Activated CD8-positive, alpha-beta memory T cell treated with anti-CD3 and anti-CD28 coated beads, Interleukin-2, amount 50 U/mL, for 1 hour (primary cell): Measurements from ENCODE around the gene WASHC4.
"Not testable (repeated sequence)": the region's sequence is repeated elsewhere in the genome, so short reads cannot be mapped to it uniquely, and the experiment has no call there.

Source experiments
- DNase-seq: peaks from one replicate; pipeline ENCODE4 v3.0.0-alpha.2; 2020; ENCODE audit errors: extremely low read depth

The WASHC4 gene

GRCh38 chr12:105090361-105090760, 17.2 kb upstream of the WASHC4 start:
- DNase-seq: no peak

GRCh38 chr12:105091476-105092206, 15.9 kb upstream of the WASHC4 start:
- DNase-seq: no peak

- no peak for DNase-seq
Observed at GRCh38 chr12:105092336-105092735, 15.2 kb upstream of the WASHC4 start.

- not testable (repeated sequence) for DNase-seq
Observed at GRCh38 chr12:105095338-105095737, 12.2 kb upstream of the WASHC4 start.

GRCh38 chr12:105099356-105099755, 8.2 kb upstream of the WASHC4 start:
- DNase-seq: no peak

GRCh38 chr12:105100207-105100985, 7.1 kb upstream of the WASHC4 start:
- DNase-seq: no peak

- no peak for DNase-seq
Observed at GRCh38 chr12:105100998-105101397, 6.5 kb upstream of the WASHC4 start.

GRCh38 chr12:105102673-105103072, 4.9 kb upstream of the WASHC4 start:
- no peak for DNase-seq

GRCh38 chr12:105104762-105105161, 2.8 kb upstream of the WASHC4 start:
- no peak for DNase-seq

GRCh38 chr12:105106621-105107020, 910 bp upstream of the WASHC4 start:
- no peak for DNase-seq

- DNase-seq: no peak
Observed at GRCh38 chr12:105107171-105107493, 399 bp upstream of the WASHC4 start.

- DNase-seq: no peak
Observed at GRCh38 chr12:105109465-105110212, 2.1 kb downstream of the WASHC4 start.

GRCh38 chr12:105110851-105111250, 3.3 kb downstream of the WASHC4 start:
- no peak for DNase-seq

GRCh38 chr12:105113094-105113493, 5.6 kb downstream of the WASHC4 start:
- no peak for DNase-seq

GRCh38 chr12:105116969-105117368, 9.4 kb downstream of the WASHC4 start:
- no peak for DNase-seq

- DNase-seq: no peak
Observed at GRCh38 chr12:105120551-105120950, 13.0 kb downstream of the WASHC4 start.

- no peak for DNase-seq
Observed at GRCh38 chr12:105138248-105138647, 30.7 kb downstream of the WASHC4 start.

GRCh38 chr12:105141320-105141922, 33.9 kb downstream of the WASHC4 start:
- DNase-seq: no peak

- DNase-seq: no peak
Observed at GRCh38 chr12:105142259-105142658, 34.7 kb downstream of the WASHC4 start.

- DNase-seq: no peak
Observed at GRCh38 chr12:105156260-105156659, 48.7 kb downstream of the WASHC4 start.

GRCh38 chr12:105157606-105158005, 50.1 kb downstream of the WASHC4 start:
- no peak for DNase-seq

GRCh38 chr12:105158876-105159275, 51.3 kb downstream of the WASHC4 start:
- DNase-seq: no peak
